IPS DF 4.7 (cell line): ENCODE measurements around the gene FNDC1.
"Not testable (repeated sequence)": the region's sequence is repeated elsewhere in the genome, so short reads cannot be mapped to it uniquely, and the experiment has no call there.

Experiments used
- DNase-seq: peaks from one replicate; pipeline ENCODE4 v3.0.0-alpha.2; 2013; ENCODE audit warnings: low spot score; ENCODE audit errors: extremely low read depth

The FNDC1 gene

DNA sequence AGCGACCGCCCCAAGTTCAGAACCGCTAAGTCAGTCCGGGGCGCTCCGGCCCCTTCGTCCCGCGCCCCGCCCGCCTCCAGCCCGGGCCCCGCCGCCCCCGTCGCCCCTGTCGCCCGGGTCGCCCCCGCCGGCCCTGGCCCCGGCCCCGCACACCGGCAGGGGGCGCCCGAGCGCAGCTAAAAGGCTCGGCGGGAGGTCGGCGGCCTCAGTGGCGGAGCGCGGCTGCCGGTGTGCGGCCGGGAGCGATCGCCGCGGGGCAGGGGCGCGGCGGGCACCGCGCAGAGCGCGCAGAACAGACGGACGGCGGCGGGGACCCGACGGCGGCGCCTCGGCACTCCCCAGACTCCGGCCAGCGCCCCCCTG lies at the start of gene FNDC1:
Gene FNDC1 (plus strand): TSS at position 208 of the 363 bp plus-strand sequence. CDS start 197 bp downstream, outside the sequence.
- DNase-seq, result no peak

DNA sequence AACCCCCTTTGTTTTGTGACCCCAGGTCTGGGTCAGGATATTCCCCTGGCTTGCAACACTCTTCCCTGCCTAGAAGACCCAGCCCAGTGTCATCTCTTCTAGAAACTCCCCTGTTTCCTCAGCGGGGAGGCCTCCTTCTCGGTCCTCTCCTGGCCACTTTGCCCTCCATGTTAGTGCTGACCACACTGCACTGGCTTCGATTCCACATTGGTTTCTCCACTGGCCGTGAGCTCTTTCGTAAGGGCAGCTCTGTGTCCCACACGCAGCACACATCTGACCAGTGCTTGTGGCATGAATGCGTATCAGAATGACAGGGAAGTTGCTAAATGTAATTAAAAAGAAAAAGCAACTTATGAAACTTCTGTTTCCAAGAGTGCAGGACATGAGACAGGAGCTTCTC lies 49.4 kb upstream of the FNDC1 start:
- no peak for DNase-seq

DNA sequence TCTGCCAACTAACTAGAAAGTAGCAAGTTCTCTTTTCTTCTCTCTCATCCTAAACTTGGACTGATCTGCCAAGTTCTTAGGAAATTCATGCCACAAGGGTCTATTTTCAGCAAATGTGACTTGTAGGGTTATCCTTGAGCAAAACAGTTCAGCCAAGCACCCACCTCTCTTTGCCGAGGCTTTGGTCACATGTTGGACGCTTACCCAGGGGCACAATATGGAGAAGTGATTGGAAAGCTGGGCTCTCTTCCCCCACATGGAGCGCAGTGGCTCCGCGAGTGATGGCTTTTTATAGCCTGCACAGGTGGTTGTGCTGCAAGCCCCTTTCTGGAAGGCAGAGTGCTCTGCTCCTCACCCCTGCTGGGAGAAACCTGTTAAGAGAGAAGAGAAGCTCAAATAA lies 47.7 kb upstream of the FNDC1 start:
- no peak for DNase-seq

- DNase-seq, result no peak
Observed at GRCh38 chr6:159122453-159122852, 46.7 kb upstream of the FNDC1 start.

- not testable (repeated sequence) for DNase-seq
Observed at GRCh38 chr6:159123831-159124230, 45.4 kb upstream of the FNDC1 start.

GRCh38 chr6:159125014-159125609 lies 44.1 kb upstream of the FNDC1 start:
- no peak for DNase-seq

GRCh38 chr6:159125951-159126352 lies 43.2 kb upstream of the FNDC1 start:
- DNase-seq, result no peak

DNA sequence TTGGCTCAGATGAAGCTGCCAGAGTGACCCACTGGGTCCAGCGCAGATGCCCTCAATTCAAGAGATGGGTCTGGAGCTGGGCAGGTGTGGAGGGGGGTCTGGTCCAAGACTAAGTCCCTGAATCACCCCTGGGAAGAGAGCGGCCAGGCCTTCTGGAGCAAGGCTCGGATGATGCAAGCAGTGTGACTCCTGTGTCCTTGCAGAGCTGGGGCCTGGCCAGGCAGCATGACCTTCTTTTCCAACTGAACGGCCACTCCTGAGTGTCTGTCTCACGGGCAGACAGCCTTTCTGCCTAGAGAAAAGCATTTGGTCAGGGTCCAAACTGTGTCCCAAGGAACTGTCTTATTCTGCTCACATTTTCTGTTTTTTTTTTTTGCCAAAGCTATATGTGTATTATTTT lies 42.6 kb upstream of the FNDC1 start:
- no peak for DNase-seq

DNA sequence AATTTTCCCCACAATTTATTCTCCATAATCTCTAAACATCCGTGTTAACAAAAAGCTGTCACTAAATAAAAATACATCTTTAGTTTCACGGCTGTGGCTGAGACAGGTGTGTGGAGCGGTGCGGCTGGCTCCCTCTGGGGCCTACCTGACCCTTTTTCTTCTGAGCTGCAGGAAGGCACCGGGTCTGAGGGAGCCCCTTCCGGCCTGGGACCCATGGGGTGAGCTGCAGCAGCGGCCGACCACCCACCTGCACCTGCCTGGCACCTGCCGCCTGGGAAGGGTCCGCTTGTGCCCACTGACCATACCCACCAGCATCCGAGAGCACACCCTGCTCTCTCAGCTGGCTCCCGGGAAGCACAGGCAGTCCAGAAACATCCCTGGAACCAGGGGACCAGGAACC lies 41.5 kb upstream of the FNDC1 start:
- no peak for DNase-seq

DNA sequence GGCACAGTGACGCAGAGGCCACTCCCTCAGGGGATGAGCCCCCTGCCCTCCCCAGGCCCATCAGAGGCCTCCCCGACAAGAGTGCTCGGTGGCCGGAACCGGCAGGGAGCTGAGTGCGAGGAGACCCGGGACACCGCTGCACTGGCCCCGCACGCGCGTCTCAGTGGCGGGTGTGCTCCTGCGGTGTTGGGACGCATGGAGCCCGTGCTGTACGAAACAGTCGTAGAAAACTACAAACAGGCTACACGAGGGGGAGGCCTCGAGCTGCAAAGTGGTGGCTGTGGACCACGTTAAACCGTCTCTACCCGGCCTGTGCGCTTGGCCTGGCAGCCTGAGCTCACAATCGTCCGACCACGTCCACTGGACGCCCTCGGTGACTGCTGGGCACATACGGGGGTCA lies 40.2 kb upstream of the FNDC1 start:
- DNase-seq, result no peak

- DNase-seq, result no peak
Observed at GRCh38 chr6:159130846-159131245, 38.4 kb upstream of the FNDC1 start.

- DNase-seq, result no peak
Observed at GRCh38 chr6:159131709-159132108, 37.5 kb upstream of the FNDC1 start.

GRCh38 chr6:159132664-159133063 lies 36.5 kb upstream of the FNDC1 start:
- no peak for DNase-seq

GRCh38 chr6:159134701-159135364 lies 34.4 kb upstream of the FNDC1 start:
- peak; percentile 76 for DNase-seq

DNA sequence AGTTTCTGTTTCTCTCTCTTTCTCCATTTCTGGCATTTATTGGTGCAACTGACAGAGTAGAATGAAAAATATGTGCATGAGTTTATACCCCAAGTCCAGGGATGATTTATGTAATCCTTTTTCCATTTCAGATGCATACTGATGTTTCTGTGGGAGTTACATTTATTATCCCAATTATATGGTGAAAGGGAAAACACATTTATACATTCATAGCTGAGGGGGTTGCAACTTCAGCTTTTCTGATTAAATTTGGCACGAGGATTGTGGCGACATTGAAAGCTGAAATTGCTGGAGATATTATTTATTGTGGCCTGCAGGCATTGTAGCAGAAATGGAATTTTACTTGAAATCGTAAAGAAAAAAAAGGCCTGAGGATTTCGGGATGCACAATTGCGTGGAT lies 31.5 kb upstream of the FNDC1 start:
- no peak for DNase-seq

DNA sequence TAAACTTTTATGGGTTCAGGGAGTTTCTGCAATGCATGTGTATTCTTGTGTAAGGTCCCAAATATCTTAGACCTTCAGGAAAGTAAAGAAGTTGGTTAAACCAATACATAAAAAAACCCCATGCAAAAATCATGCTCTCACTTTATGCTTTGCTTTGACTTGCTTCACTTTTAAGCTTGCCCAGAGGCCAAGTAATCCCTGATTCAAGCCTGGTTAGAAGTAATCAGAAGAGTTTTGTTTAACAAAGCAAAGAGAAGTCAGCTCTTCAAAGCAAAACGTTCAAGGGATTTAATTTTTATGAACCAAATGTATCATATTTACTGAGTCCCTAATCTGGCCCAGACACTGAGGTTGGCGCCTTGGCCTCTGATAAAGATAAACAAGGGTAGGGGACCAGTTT lies 26.7 kb upstream of the FNDC1 start:
- no peak for DNase-seq

DNA sequence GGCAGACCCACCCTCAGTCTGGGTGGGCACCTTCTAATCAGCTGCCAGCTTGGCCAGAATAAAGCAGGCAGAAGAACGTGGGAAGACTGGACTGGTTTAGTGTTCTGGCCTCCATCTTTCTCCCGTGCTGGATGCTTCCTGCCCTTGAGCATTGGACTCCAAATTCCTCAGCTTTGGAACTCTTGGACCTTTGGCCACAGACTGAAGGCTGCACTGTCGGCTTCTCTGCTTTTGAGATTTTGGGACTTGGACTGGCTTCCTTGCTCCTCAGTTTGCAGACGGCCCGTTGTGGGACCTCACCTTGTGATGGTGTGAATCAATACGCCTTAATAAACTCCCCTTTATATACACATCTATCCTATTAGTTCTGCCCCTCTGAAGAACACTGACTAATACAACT lies 20.6 kb upstream of the FNDC1 start:
- DNase-seq, result no peak

- no peak for DNase-seq
Observed at GRCh38 chr6:159149641-159150040, 19.6 kb upstream of the FNDC1 start.

DNA sequence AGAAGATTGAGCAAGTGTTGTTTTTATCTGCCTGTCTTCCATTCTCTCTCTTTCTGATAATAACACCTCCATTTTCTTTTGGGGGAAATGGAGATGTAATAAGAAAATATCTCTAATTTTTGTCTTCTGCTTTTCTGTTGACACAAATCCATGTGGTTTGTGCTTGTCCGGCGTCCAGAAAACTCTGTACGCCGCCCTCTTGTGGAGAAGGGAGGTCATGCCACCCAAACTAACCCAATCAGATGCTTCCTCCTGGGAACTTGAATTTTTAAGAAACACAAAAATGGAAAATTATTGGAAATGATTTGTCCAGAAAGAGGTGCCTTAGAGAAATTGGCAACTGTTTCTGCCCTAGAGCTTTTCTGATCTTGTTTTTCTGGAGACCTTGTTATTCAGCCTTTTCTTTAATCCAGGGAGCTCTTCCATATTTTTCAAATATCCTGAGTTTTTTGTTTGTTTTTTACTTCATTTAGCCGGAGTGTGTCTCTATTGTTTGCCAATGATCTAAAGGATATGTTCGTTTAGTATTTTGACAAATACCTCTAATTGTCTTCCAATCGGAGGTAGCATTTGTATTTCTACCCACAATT lies 17.8 kb upstream of the FNDC1 start:
- DNase-seq, result no peak

- no peak for DNase-seq
Observed at GRCh38 chr6:159152041-159152440, 17.2 kb upstream of the FNDC1 start.

DNA sequence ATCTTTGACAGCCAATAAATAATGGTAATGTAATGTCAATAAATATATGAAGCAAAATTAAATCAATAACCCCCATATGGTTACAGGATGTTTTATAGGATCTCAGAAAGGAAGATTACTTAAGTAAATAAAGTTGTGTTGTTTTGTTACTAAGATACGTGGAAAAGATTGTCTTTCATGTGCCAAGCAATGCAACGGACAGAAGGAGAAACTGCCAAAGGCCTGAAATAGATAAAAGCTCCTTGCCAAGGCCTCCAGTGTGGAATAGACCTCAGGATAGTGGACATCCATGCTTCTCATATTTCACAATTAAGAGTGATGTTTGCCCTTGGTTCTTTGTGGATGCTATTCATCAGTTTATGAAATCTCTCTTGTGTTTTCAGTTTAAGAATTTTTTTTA lies 16.4 kb upstream of the FNDC1 start:
- no peak for DNase-seq

- no peak for DNase-seq
Observed at GRCh38 chr6:159155679-159156078, 13.5 kb upstream of the FNDC1 start.

DNA sequence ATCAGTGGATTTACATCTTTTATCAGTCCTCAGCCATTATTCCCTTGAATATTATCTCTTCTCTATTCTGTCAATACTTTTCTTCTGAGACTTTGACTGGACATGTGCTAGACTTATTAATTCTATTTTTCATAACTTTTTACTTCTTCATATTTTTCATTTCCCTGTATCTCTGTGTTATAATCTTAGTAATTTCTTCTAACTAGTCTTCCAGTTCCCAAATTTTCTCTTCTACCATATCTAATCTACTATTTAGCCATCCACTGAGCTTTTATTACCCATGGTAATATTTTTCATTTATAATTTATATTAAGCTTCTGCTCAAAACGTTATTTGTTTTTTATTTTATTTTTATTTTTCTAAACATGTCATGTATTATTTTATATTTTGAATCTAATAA lies 13.1 kb upstream of the FNDC1 start:
- DNase-seq, result no peak
